GM10847 (cell line): ENCODE results near the gene NTSR1.
A peak's percentile ranks its signal among the peaks of the same experiment; 100 is the strongest.

Source experiments
- POLR2A ChIP-seq: IDR thresholded peaks from 2 replicates; pipeline ENCODE4 v1.6.1; 2011; ENCODE audit not compliant: insufficient read length; ENCODE audit errors: extremely low read depth

Gene NTSR1

DNA sequence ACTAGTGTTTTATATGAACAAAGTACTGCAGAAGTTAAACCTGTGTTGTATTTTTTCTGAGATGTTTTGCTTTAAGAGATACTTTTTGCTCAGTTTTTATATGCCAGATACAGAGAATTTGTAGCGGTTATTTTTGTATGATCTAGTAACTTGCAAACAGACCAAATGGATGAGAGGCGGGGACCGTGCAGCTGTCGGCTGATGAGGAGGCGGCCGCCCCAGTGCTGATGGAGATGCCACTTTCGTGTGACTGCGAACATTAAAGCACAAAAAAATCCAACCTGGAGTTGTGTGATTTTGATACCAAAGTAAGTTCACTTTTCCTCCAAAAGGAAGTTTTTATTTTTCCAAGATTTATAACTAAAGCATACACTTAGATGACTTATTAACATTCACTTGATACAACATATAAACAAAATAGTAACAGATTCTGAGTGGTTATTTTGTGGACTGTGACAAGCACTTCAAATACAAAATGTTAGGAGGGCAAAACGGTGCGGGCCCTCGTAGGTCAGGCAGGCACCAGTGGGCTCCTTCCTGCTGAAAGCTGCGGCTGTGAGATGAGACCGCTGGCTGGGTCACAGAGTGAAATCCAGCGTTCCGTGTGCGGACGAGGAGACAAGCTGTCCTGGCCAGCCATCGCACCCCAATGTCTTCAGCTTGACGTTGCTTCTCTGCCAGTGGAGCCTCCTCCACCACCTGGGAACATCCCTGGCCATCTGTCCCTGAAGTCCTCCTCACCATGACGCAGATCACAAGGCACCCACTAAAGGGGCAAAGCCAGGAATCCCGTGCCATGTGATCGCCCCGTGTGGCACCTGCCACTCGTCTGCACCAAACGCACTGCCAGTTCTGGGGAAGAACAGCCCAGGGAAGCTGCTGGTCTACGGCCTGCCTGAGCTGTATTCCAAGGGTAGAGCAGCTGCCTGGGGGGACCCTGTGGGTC is 92.0 kb downstream of the NTSR1 start:
- TF ChIP-seq POLR2A = no peak

DNA sequence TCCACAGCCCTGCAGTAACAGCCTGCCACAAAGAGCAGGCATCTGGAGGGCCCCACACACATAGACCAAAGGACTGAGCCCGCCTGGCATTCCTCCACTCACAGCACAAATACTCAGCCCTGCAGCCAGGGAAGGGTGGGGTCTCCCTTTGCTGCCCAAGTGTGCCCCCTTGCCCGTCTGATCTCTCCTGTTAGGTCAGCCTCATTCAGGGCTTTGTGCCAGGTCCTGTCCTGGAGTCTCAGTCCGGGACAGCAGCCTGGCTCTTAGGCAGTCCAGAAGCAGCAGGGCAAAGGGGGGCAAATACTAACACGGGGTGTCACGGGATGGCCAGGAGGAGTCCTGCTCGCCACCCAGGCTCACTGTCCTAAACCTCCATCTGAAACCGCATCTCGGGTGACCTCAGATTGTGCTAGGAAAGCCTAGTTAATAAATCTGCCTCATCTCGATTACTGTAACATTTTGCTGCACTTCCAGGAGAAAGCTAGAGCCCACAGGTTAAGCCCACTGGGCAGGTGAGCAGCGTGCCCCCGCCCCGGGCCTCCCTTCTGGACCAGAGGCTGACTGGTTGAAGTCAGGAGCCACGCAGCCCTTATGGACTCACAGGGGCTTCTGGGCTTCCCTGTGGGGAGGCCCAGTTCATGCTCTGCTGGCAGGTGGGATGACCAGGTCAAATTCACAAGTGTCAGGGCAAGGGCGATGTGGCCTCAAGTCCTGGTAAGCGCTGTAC is 92.8 kb downstream of the NTSR1 start:
- TF ChIP-seq POLR2A = no peak

DNA sequence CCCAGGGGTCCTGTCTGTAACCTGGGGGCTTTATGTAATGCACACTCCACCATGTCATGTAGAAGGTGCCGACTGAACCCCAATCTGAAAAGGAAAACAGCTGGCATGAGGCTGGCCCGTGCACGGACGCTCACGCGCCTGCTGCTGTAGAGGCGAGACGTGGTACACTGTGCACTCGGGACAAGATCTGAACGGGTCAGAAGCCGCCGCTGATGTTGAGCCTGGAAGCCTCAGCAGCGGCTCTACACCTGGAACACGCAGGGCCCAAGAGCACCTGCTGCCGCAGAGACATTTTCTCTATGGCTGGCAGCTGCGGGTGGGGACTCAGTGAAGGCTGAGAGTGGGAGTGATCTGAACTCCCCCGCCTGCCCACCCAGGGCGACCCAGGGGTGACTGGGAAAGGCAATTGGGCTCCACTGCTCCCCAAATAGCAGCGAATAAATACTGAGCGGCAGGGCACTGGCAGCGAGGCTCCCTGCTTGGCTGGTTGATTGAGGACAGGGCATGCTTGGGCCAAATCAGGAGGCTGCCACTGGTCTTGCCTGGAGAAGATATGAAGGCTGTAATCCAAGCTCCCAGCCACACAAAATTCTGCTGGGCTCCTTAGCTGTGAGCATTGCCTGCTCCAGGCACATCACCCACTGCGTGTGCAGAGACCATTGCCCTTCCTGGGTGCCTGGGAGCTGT is 93.5 kb downstream of the NTSR1 start:
- TF ChIP-seq POLR2A = no peak

DNA sequence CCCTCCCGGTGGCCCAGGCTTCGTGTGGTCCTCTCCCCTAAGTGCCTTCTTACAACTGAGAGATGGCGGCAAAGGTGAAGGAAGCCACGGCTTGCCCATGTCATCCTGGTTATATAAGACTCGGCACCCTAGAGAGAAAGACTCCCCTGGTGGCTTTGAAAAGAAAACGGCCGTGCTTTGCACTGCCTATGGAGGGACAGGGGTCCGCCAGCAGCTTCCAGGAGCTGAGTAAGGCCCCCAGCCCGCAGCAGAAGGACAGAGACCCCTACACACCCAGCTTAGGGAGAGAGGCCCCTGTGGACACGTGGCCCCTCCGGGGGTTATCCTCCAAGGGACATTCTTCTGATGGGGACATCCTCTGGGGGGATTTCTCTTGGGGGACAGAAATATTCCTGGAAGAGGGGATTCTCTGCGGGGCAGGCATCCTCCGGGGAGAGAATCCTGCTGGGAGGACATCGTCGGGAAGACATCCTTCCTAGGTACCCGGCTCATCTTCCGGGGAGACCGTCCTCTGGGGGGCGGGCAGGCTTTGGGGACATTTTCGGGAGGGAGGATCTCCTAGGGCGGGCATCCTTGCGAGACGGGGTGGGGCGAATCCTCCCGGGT is 95.5 kb downstream of the NTSR1 start:
- TF ChIP-seq POLR2A = no peak

DNA sequence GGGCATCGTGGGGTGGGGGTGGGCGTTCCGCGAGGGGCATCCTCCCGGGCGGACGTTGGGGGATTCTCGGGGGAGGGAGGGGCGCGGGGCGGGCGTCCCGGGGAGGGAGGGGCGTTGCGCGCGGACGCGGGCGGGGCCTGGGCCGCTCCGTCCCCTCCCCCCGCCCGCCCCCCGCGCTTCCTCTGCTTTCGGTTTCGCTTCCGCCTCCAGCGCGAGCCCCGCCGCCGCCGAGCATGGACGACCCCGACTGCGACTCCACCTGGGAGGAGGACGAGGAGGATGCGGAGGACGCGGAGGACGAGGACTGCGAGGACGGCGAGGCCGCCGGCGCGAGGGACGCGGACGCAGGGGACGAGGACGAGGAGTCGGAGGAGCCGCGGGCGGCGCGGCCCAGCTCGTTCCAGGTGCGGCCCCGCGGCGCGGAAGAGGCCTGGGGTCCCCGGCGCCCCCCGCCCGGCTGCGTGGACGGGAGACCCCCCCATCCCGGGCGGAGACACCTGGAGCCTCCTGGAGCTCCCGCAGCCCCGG is 96.1 kb downstream of the NTSR1 start, which contains the start of gene OGFR:
Gene OGFR, plus strand, starts transcription at position 209 of the 528 bp plus-strand sequence. Its CDS starts 25 bp downstream, at position 234.
- peak; percentile 69 for TF ChIP-seq POLR2A

- TF ChIP-seq POLR2A = no peak
Measured at GRCh38 chr20:62805155-62805710, 96.6 kb downstream of the NTSR1 start.

DNA sequence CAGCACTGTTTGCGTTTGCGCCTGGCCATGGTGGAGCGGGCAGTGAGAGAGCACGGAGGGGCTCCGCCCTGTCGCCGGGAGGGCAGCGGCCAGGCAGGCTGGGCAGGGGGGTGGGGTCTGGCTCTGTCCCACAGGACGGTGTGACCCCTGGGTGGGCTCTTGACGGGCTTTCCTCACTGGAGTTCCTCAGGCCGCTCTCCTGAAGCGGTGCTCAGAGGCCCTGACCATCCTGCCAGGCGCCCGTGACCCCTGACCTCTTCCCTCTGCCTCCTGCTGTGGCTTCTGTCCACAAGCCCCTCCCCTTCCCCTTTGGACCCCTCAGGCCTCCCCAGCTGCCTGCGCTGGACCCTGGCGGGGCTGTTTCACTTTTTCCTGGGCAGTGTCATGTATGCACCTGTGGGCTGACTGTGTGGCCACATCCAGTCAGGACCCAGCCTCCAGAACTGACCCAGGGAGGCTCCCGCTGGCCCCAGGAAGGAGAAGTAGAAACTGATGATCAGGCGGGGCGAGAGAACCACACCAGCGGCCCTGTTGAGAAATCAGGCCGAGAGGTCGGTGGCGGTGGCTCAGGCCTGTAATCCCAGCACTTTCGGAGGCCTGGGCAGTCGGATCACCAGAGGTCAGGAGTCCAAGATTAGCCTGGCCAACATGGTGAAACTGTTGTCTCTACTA is 97.2 kb downstream of the NTSR1 start:
- no peak for TF ChIP-seq POLR2A

GRCh38 chr20:62806383-62807050 is 97.9 kb downstream of the NTSR1 start:
- no peak for TF ChIP-seq POLR2A

DNA sequence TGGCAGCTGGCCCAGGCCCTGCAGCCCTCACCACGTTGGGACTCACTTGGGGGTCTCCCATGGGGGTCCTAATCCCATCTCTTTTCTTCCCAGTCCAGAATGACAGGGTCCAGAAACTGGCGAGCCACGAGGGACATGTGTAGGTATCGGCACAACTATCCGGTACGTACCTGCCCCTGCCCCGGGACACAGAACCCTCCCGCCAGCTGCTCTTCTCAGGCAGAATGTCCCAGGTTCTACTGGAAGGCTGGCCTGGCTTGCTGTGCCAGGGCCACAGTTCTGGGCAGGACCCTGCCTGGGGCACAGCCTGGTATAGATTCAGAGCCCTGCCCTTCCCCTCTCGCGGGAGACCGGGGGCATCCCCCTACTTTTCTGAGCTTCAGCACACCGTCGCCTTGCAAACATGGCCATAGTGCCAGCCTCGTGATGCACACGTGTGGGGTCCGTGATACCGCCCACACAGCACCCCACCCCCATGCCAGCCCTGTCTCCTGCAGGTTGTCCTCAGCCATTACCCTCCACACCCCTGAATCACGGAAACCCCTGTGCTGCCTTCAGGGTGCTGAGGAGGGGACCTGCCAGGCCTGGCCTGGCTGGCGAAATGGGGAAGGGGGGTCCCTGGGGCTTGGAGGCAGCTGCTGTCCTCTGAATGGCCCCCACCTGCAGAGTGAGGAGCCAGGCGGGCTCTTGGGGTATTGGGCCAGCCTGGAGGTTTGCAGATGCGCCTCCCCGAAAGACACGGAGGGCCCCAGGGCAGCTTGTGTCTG is 99.0 kb downstream of the NTSR1 start:
- no peak for TF ChIP-seq POLR2A

DNA sequence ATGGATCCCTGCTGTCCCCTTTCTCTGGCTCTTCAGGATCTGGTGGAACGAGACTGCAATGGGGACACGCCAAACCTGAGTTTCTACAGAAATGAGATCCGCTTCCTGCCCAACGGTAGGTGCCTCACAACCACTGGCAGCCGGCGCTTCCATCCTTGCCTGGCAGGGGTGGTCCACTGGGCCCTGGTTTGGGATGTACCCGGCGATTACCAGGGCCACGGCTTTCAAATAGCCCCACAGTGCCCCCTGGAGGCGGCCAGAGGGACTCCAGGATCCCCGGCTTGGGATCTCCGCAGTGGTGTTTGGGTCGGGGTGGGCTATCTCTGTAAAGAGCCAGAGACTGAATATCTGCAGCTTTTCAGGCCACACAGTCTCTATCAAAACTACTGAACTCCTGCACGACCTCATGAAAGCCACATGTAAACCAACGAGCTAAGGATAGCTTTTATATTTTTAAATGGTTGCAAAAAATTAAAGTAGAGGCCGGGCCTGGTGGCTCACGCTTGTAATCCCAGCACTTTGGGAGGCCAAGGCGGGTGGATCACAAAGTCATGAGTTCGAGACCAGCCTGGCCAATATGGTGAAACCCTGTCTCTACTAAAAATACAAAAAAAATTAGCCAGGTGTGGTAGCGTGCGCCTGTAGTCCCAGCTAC is 99.7 kb downstream of the NTSR1 start:
- TF ChIP-seq POLR2A = no peak

DNA sequence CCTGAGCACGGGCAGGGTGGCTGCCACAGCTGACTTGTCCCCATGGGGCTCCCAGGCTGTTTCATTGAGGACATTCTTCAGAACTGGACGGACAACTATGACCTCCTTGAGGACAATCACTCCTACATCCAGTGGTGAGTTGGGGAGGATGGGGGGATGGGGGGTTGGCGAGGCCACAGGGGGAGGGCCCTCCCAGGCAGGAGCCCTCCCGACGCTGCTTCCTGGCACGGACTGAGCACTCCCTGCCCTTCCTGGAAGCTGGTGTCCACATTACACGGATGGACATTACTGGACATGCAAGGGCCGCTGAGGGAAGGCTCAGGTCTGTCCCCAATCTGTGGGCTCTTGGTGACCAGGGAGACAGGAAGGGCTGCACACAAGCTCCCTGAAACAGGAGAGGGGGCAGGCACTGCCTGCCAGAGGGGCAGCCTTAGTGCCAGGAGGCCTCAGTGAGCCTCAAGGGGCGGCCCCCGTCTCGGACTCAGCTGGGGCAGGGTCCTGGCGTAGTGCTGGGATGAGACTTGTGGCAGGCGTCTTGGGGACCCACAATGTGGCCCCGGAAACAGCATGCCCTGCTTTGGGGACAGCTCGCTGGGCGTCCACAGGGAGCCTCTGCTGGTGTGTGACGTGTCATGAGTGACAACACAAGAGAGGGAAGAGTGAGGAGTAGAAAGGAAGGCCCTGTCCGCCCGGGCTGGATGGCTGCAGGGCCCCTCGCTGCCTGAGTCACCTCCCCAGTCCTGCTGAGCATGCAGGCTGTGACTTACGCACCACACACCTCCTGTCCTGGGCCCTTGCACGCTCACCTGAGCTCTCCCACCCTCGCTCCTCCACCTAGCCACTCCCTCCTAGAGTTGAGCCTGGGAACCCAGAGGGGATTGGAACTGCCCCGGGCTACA is 101.1 kb downstream of the NTSR1 start:
- TF ChIP-seq POLR2A = no peak
